Pancreas (tissue), 10 donors: Measurements from ENCODE around the gene MAP2K6. TPM values are rescaled to one million over a fixed set of nuclear protein-coding genes. Genes with fewer than 3 reads are reported as not detected.

ENCODE experiments used
- ATAC-seq, 4 donors: fragments of 200-7000 bp; cut with Tn5 transposase; one replicate each; pipeline versions ENCODE4 v1.8.0 to v1.9.1; 2020; ENCODE audit warnings: mild to moderate bottlenecking in 4 of 4, moderate library complexity in 4 of 4
- DNase-seq, 6 donors: peaks; one replicate each; pipeline ENCODE4 v3.0.0-alpha.2; 2020
- FAIRE-seq: peaks from 2 replicates; lab custom pipeline; 2012; peaks lifted over from hg19 to GRCh38; lab: Jason Lieb, UNC
- H3K27ac ChIP-seq, 4 donors: fragments of 200-600 bp; sonication (generic); 1 replicate in 3 of 4; 2 replicates in 1 of 4; pipeline versions ENCODE4 v1.5.0 to v1.8.0; 2020
- H3K27me3 ChIP-seq, 4 donors: fragments of 200-600 bp; one replicate each; pipeline ENCODE4 v1.8.0; 2021
- H3K36me3 ChIP-seq, 3 donors: fragments of 200-600 bp; sonication (generic) in 1 of 3; one replicate each; pipeline versions ENCODE4 v1.5.0 to v1.8.0; 2020 to 2021
- H3K4me1 ChIP-seq, 3 donors: fragments of 200-600 bp; one replicate each; pipeline ENCODE4 v1.8.0; 2021
- H3K4me3 ChIP-seq, 4 donors: fragments of 200-600 bp; sonication (generic) in 2 of 4; one replicate each; pipeline versions ENCODE4 v1.5.0 to v1.8.0; 2020 to 2021
- H3K9me3 ChIP-seq, 4 donors: fragments of 200-600 bp; one replicate each; pipeline ENCODE4 v1.8.0; 2021
- WGBS, 2 donors: extraction: QIAGEN DNeasy Blood & Tissue Kit; methylation state at CpG; one replicate each; pipeline ENCODE4 v1.1.7; 2013; 5-methylcytosine and 5-hydroxymethylcytosine counted together
- intact Hi-C, 3 donors: fragments of 100-400 bp; cut with DNase I; formaldehyde crosslinking; loops; one replicate each; pipeline versions ENCODE4 v1.11.1 to v1.14.2; 2022
- polyA plus RNA-seq, 2 donors: library from polyadenylated mRNA; stranded (reverse); fragments of 200-250 nt; gene quantifications; one replicate each; pipeline ENCODE4 v1.2.3, GENCODE V29; 2013
- total RNA-seq, 6 donors: library from RNA; stranded (reverse); fragmentation: NEBNext Ultra II Directional in 4 of 6; extraction: Animal tissue kit (Norgen Biotek cat#: 25700) in 4 of 6; gene quantifications; one replicate each; pipeline versions ENCODE4 v1.2.1 to v1.2.4, GENCODE V29; 2021 to 2023
- TF ChIP-seq, protein P1 (sequence below), 4 donors: fragments of 200-600 bp; sonication (generic) in 3 of 4; IDR thresholded peaks; one replicate each; pipeline versions ENCODE4 v1.5.0 to v1.8.0; 2021; ENCODE audit warnings: antibody characterized with exemption in 4 of 4
- donor health status: healthy with polysubstance abuse.
- donor health status: DM: no; HTN: no; CAD: no; lungs with moderate emphysema.
- donor health status: DM: no; HTN: no; CAD: no.
- donor health status: control.
- donor health status: control.
- donor health status: Bipolar disorder and iron deficiency.
- donor health status: DM: yes; HTN: yes; CAD: no.
- donor health status: DM: no; HTN: no; CAD: no.
- donor health status: DM: no; HTN: no; CAD: no.
- donor health status: DM: yes; HTN: yes; CAD: no.

Gene MAP2K6
- total and polyA plus RNA-seq, 8 donors = 6.2 to 12.9 (median 9.0) TPM

- Histone ChIP-seq H3K9me3 (no peaks in the 10 kb centered on the region), H3K27ac (no peak overlapping the region), H3K27me3 (no peaks in the 10 kb centered on the region), H3K36me3 (no peaks in the 10 kb centered on the region), H3K4me3 (no peak overlapping the region), H3K4me1 (peaks cover 0 to 6% (median 3%) of the 10 kb centered on the region in 3 donors)
- DNase-seq = no peak
- intact Hi-C loops = no loop called here
- TF ChIP-seq, protein P1, sequence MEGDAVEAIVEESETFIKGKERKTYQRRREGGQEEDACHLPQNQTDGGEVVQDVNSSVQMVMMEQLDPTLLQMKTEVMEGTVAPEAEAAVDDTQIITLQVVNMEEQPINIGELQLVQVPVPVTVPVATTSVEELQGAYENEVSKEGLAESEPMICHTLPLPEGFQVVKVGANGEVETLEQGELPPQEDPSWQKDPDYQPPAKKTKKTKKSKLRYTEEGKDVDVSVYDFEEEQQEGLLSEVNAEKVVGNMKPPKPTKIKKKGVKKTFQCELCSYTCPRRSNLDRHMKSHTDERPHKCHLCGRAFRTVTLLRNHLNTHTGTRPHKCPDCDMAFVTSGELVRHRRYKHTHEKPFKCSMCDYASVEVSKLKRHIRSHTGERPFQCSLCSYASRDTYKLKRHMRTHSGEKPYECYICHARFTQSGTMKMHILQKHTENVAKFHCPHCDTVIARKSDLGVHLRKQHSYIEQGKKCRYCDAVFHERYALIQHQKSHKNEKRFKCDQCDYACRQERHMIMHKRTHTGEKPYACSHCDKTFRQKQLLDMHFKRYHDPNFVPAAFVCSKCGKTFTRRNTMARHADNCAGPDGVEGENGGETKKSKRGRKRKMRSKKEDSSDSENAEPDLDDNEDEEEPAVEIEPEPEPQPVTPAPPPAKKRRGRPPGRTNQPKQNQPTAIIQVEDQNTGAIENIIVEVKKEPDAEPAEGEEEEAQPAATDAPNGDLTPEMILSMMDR (IDR thresholded peaks at IDR 0.05) = no peak
- WGBS, 2 donors = 80 to 82% methylated on average over 4 of the region's 4 CpGs
- ATAC-seq = no peak
- no peak for FAIRE-seq
Observed at GRCh38 chr17:69412251-69412671, 2.2 kb upstream of the MAP2K6 start.

DNA sequence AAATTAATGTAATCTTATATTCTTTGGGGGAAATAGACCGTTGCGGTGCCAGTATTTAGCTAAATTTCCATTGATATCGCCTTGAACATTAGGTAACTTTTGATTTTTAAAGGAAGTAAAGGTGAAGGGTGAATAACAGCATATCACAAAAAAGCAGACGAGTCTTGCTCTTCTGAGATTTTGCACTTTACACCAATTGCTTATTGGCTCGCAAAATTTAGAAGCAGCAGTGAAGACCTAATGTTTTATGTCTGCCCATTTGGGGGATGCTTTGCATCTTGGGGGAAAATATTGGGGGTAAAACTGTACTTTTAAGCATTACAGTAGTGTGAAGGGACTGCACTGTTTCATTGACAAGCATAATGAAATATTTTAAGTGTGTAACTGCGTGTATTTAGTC lies 934 bp downstream of the MAP2K6 start:
- H3K36me3 ChIP-seq = no peaks in the 10 kb centered on the region
- H3K27ac ChIP-seq = peak overlapping the region in 2 of 4 donors; percentile 2 to 16
- FAIRE-seq (no peak), ATAC-seq (no peak), DNase-seq (no peak)
- H3K27me3 ChIP-seq = no peaks in the 10 kb centered on the region
- H3K4me3 ChIP-seq = peak overlapping the region; percentile 27 to 53 (median 40)
- 2 to 3% methylated on average over 6 of the region's 6 CpGs for WGBS, 2 donors
- intact Hi-C loops = no loop called here
- TF ChIP-seq, protein P1 (IDR thresholded peaks at IDR 0.05) = no peak
- no peaks in the 10 kb centered on the region for H3K9me3 ChIP-seq
- H3K4me1 ChIP-seq = peaks cover 0 to 6% (median 3%) of the 10 kb centered on the region in 3 donors

GRCh38 chr17:69417545-69418483 lies 3.3 kb downstream of the MAP2K6 start:
- ATAC-seq = no peak
- H3K27ac ChIP-seq = no peak overlapping the region
- 20 to 21% methylated on average over 5 of the region's 5 CpGs for WGBS, 2 donors

DNA sequence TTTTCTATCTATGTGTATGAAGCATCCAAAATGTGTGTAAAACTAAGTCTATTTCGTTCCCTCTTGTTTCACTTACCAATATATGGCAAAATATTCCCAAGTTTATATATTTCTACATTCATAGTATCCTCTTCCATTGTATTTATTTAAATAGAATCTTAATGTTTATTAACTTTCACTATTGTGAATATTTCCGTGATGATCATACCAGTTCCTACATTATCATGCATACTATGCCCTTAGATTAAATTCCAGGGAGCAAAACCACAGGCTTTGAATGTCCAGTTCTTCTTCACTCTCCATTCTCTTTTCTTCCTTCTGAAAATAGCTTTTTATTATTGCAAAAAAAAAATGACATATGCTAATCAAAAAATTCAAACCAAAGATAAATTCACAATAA lies 4.0 kb downstream of the MAP2K6 start:
- DNase-seq (no peak), ATAC-seq (no peak), FAIRE-seq (no peak)
- H3K27ac ChIP-seq = no peak overlapping the region
- intact Hi-C loops = no loop called here
- no peak overlapping the region for H3K4me3 ChIP-seq
- TF ChIP-seq, protein P1 (IDR thresholded peaks at IDR 0.05) = no peak
- no peaks in the 10 kb centered on the region for H3K9me3 ChIP-seq
- no peaks in the 10 kb centered on the region for H3K27me3 ChIP-seq
- H3K4me1 ChIP-seq = peaks cover 0 to 6% (median 3%) of the 10 kb centered on the region in 3 donors
- WGBS, 2 donors = 69 to 70% methylated on average over 2 of the region's 2 CpGs
- no peaks in the 10 kb centered on the region for H3K36me3 ChIP-seq

More at GRCh38 chr17:69417545-69418483, 3.3 kb downstream of the MAP2K6 start:
- FAIRE-seq = no peak
- no peak for DNase-seq
- Histone ChIP-seq H3K27me3 (no peaks in the 10 kb centered on the region), H3K4me3 (no peak overlapping the region), H3K4me1 (peaks cover 0 to 6% (median 3%) of the 10 kb centered on the region in 3 donors), H3K9me3 (no peaks in the 10 kb centered on the region), H3K36me3 (no peaks in the 10 kb centered on the region)
- TF ChIP-seq, protein P1 (IDR thresholded peaks at IDR 0.05) = no peak
- intact Hi-C loops = no loop called here

DNA sequence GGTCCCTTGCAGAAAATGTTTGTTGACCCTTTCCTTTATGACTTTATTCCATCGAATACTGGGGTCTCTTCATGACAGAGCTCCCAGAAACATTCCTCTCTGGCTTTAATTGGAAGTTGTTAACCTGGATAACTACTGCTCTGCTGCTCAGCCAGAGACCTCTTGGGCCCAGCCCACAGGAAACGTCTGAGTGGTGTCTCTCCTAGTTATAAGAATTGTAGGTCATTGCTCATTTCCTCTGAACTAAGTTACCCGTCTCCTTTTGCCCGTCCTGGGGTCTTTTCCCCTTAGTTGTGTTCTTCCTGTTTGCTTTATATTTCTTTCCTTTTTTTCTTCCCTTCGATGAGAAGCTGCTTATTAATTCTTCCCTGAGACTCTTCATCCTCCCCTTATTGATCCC lies 9.0 kb downstream of the MAP2K6 start:
- FAIRE-seq = no peak
- H3K27me3 ChIP-seq = no peaks in the 10 kb centered on the region
- peaks cover 7 to 17% (median 14%) of the 10 kb centered on the region in 3 donors for H3K4me1 ChIP-seq
- H3K36me3 ChIP-seq = no peaks in the 10 kb centered on the region
- no peak overlapping the region for H3K27ac ChIP-seq
- ATAC-seq = no peak
- DNase-seq = no peak
- WGBS, 2 donors = 76 to 80% methylated on average over 5 of the region's 5 CpGs
- H3K4me3 ChIP-seq = no peak overlapping the region
- TF ChIP-seq, protein P1 (IDR thresholded peaks at IDR 0.05) = no peak
- no peaks in the 10 kb centered on the region for H3K9me3 ChIP-seq
- intact Hi-C loops = no loop called here
